ENCODE data around the gene ZNF304.

- TF ChIP-seq, protein P1, sequence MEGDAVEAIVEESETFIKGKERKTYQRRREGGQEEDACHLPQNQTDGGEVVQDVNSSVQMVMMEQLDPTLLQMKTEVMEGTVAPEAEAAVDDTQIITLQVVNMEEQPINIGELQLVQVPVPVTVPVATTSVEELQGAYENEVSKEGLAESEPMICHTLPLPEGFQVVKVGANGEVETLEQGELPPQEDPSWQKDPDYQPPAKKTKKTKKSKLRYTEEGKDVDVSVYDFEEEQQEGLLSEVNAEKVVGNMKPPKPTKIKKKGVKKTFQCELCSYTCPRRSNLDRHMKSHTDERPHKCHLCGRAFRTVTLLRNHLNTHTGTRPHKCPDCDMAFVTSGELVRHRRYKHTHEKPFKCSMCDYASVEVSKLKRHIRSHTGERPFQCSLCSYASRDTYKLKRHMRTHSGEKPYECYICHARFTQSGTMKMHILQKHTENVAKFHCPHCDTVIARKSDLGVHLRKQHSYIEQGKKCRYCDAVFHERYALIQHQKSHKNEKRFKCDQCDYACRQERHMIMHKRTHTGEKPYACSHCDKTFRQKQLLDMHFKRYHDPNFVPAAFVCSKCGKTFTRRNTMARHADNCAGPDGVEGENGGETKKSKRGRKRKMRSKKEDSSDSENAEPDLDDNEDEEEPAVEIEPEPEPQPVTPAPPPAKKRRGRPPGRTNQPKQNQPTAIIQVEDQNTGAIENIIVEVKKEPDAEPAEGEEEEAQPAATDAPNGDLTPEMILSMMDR (IDR thresholded peaks at IDR 0.05; ENCODE audit: insufficient read depth, low read depth, low read length), result no peak
- no peak for TF ChIP-seq EZH2 (IDR thresholded peaks at IDR 0.05; ENCODE audit: insufficient read depth, low read length)
These were observed 4.8 kb downstream of the ZNF304 start for GRCh38 chr19:57355916-57356315.

Data from astrocyte (in vitro differentiated cells and primary cell).